Measurements from ENCODE around the gene MAP3K20.

MAP3K20 gene

GRCh38 chr2:173241643-173242042, 166.0 kb downstream of the MAP3K20 start:
- ChIA-PET CTCF (interaction anchor here (1.5 to 2.9 kb wide), 4 partner anchors 10 to 214 kb away, joined by 4 to 10 read pairs (median 8); no protein-coding TSS in a partner anchor), POLR2A (no interaction called here)
- no peak for DNase-seq (ENCODE audit: extremely low spot score)
- no peak for TF ChIP-seq CTCF (IDR thresholded peaks at IDR 0.05; ENCODE audit: control extremely low read depth, extremely low read depth, low read depth, missing control alignments)

- DNase-seq (ENCODE audit: extremely low spot score) = no peak
- TF ChIP-seq CTCF (IDR thresholded peaks at IDR 0.05; ENCODE audit: control extremely low read depth, extremely low read depth, low read depth, missing control alignments) = no peak
- ChIA-PET POLR2A (no interaction called here), CTCF (no interaction called here)
Observed at GRCh38 chr2:173247156-173247555, 171.5 kb downstream of the MAP3K20 start.

GRCh38 chr2:173248381-173248780, 172.7 kb downstream of the MAP3K20 start:
- TF ChIP-seq CTCF (IDR thresholded peaks at IDR 0.05; ENCODE audit: control extremely low read depth, extremely low read depth, low read depth, missing control alignments) = no peak
- ChIA-PET POLR2A (no interaction called here), CTCF (interaction anchor here (1.2 to 2.1 kb wide), 5 partner anchors 10 to 26 kb away, joined by 3 to 9 read pairs (median 3); no protein-coding TSS in a partner anchor)
- no peak for DNase-seq (ENCODE audit: extremely low spot score)

- POLR2A ChIA-PET = interaction anchor here (0.5 kb wide), 1 partner anchor 1017 kb away, joined by 3 read pairs; no protein-coding TSS in a partner anchor
- CTCF ChIA-PET = interaction anchor here (0.9 to 2.1 kb wide), 7 partner anchors 8 to 222 kb away, joined by 3 to 9 read pairs (median 3); no protein-coding TSS in a partner anchor
- TF ChIP-seq CTCF (IDR thresholded peaks at IDR 0.05; ENCODE audit: control extremely low read depth, extremely low read depth, low read depth, missing control alignments) = no peak
- no peak for DNase-seq (ENCODE audit: extremely low spot score)
Observed at GRCh38 chr2:173249661-173250641, 174.3 kb downstream of the MAP3K20 start.

DNA sequence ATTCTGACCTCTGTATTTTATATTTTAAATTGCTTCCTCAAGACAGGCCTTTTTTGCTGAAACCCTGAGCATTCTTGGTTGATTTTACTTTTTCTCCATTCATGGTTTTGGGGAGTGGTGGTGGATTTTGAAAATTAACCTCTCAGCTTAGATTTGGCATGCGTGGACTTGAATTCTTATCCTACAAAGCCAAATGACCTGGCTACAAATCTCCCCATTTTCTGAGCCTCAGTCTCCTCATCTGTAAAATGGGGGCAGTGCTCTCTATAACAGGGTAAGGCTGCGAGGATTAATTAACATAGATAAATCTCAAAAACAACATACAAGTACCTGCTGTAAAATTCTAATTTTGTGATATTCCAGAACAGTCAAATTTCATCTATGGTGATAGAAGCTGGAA, 175.6 kb downstream of the MAP3K20 start:
- no peak for TF ChIP-seq CTCF (IDR thresholded peaks at IDR 0.05; ENCODE audit: control extremely low read depth, extremely low read depth, low read depth, missing control alignments)
- CTCF ChIA-PET = interaction anchor here (2.4 kb wide), 1 partner anchor 9 kb away, joined by 10 read pairs; no protein-coding TSS in a partner anchor
- POLR2A ChIA-PET = no interaction called here
- no peak for DNase-seq (ENCODE audit: extremely low spot score)

GRCh38 chr2:173252581-173252980, 176.9 kb downstream of the MAP3K20 start:
- POLR2A ChIA-PET = no interaction called here
- CTCF ChIA-PET = interaction anchor here (2.4 kb wide), 1 partner anchor 10 kb away, joined by 10 read pairs; no protein-coding TSS in a partner anchor
- TF ChIP-seq CTCF (IDR thresholded peaks at IDR 0.05; ENCODE audit: control extremely low read depth, extremely low read depth, low read depth, missing control alignments) = no peak
- no peak for DNase-seq (ENCODE audit: extremely low spot score)
